ENCODE results near the gene LRRTM4. TPM values are rescaled to one million over a fixed set of nuclear protein-coding genes. Genes with fewer than 3 reads are reported as not detected.
"Not testable (repeated sequence)": the region's sequence is repeated elsewhere in the genome, so short reads cannot be mapped to it uniquely, and the experiment has no call there.

Gene LRRTM4
- total and polyA plus RNA-seq, 4 donors, result 0.52 to 2.7 TPM; not detected in 2

DNA sequence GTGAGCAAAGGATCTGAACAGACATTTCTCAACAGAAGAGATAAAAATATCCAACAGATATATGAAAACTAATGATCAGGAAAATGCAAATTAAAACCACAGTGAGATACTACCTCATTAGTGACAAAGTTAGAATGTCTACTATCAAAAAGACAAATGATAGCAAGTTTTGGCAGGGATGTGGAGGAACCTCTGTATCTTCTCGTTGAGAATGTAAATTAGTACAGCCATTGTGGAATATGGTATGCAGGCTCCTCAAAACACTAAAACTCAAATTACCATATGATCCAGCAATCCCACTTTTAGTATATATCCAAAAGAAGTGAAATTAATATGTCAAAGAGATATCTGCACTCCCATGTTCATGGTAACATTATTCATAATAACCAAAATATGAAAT is 427.1 kb downstream of the LRRTM4 start:
- WGBS, 2 donors, result 55 to 76% methylated on average over 1 of the region's 1 CpG
- no peak overlapping the region for H3K4me3 ChIP-seq (ENCODE audit: low read length in 2 of 2)
- intact Hi-C loops (cut with DNase I), result no loop called here
- H3K36me3 ChIP-seq (ENCODE audit: control insufficient read depth in 1 of 2, insufficient read depth in 2 of 2, low read length in 1 of 2), result no peaks in the 10 kb centered on the region
- ATAC-seq (ENCODE audit: low FRiP score) (no peak), DNase-seq (no peak)
- no peaks in the 10 kb centered on the region for H3K4me1 ChIP-seq (ENCODE audit: control insufficient read depth in 1 of 2, insufficient read depth in 2 of 2, low read length in 2 of 2)
- no peak overlapping the region for H3K27ac ChIP-seq (ENCODE audit: low read depth in 1 of 2, low read length in 2 of 2)
- no peaks in the 10 kb centered on the region for H3K9me3 ChIP-seq (ENCODE audit: control insufficient read depth, low read length)
- H3K27me3 ChIP-seq (ENCODE audit: control insufficient read depth in 1 of 2, insufficient read depth in 2 of 2, low read length in 1 of 2), result no peaks in the 10 kb centered on the region

DNA sequence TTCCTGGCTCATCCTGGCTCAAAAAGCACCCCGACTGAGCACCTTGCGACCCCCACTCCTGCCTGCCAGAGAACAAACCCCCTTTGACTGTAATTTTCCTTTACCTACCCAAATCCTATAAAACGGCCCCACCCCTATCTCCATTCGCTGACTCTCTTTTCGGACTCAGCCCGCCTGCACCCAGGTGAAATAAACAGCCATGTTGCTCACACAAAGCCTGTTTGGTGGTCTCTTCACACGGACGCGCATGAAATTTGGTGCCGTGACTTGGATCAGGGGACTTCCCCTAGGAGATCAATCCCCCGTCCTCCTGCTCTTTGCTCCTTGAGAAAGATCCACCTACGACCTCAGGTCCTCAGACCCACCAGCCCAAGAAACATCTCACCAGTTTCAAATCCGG is 433.8 kb downstream of the LRRTM4 start:
- intact Hi-C loops (cut with DNase I); H3K27me3 ChIP-seq (ENCODE audit: control insufficient read depth in 1 of 2, insufficient read depth in 2 of 2, low read length in 1 of 2); H3K4me1 ChIP-seq (ENCODE audit: control insufficient read depth in 1 of 2, insufficient read depth in 2 of 2, low read length in 2 of 2); H3K9me3 ChIP-seq (ENCODE audit: control insufficient read depth, low read length); H3K36me3 ChIP-seq (ENCODE audit: control insufficient read depth in 1 of 2, insufficient read depth in 2 of 2, low read length in 1 of 2); H3K4me3 ChIP-seq (ENCODE audit: low read length in 2 of 2); DNase-seq; ATAC-seq (ENCODE audit: low FRiP score); H3K27ac ChIP-seq (ENCODE audit: low read depth in 1 of 2, low read length in 2 of 2): not testable (repeated sequence)
- 12 to 21% methylated on average over 13 of the region's 13 CpGs for WGBS, 2 donors

DNA sequence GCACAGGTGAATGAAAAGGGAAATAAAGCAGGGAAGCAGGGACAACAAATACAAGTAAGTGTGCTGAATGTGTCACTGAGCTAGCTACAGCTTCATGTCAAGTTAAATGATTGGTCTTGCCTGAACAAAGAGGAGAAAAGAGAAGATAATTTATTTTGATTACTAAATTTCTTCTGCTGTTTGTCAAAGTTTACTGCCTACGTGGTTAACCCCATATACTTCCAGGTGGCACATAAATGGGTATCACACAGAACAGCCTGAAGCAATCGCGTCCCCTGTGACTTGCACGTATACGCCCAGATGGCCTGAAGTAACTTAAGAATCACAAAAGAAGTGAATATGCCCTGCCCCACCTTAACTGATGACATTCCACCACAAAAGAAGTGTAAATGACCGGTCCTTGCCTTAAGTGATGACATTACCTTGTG is 434.2 kb downstream of the LRRTM4 start:
- Histone ChIP-seq H3K4me1 (ENCODE audit: control insufficient read depth in 1 of 2, insufficient read depth in 2 of 2, low read length in 2 of 2) (no peaks in the 10 kb centered on the region), H3K9me3 (ENCODE audit: control insufficient read depth, low read length) (no peaks in the 10 kb centered on the region), H3K27ac (ENCODE audit: low read depth in 1 of 2, low read length in 2 of 2) (no peak overlapping the region), H3K4me3 (ENCODE audit: low read length in 2 of 2) (no peak overlapping the region), H3K36me3 (ENCODE audit: control insufficient read depth in 1 of 2, insufficient read depth in 2 of 2, low read length in 1 of 2) (no peaks in the 10 kb centered on the region), H3K27me3 (ENCODE audit: control insufficient read depth in 1 of 2, insufficient read depth in 2 of 2, low read length in 1 of 2) (no peaks in the 10 kb centered on the region)
- ATAC-seq (ENCODE audit: low FRiP score) (no peak), DNase-seq (no peak)
- intact Hi-C loops (cut with DNase I), result no loop called here
- WGBS, 2 donors, result 41 to 51% methylated on average over 6 of the region's 6 CpGs

DNA sequence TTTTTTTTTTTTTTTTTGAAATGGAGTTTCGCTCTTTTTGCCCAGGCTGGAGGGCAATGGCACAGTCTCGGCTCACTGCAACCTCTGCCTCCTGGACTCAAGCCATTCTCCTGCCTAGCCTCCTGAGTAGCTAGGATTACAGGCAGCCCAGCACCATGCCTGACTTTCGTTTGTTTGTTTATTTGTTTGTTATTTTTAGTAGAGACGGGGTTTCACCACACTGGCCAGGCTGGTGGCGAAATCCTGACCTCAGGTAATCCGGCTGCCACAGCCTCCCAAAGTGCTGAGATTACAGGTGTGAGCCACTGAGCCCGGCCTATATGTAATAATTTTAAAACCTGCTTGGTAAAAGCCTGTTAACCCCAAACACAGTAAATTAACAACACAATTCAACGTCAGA is 435.7 kb downstream of the LRRTM4 start:
- no peak for DNase-seq
- no peaks in the 10 kb centered on the region for H3K9me3 ChIP-seq (ENCODE audit: control insufficient read depth, low read length)
- H3K36me3 ChIP-seq (ENCODE audit: control insufficient read depth in 1 of 2, insufficient read depth in 2 of 2, low read length in 1 of 2), result no peaks in the 10 kb centered on the region
- WGBS, 2 donors, result 67 to 73% methylated on average over 8 of the region's 8 CpGs
- H3K27me3 ChIP-seq (ENCODE audit: control insufficient read depth in 1 of 2, insufficient read depth in 2 of 2, low read length in 1 of 2), result no peaks in the 10 kb centered on the region
- no peak overlapping the region for H3K27ac ChIP-seq (ENCODE audit: low read depth in 1 of 2, low read length in 2 of 2)
- H3K4me3 ChIP-seq (ENCODE audit: low read length in 2 of 2), result no peak overlapping the region
- intact Hi-C loops (cut with DNase I), result no loop called here
- H3K4me1 ChIP-seq (ENCODE audit: control insufficient read depth in 1 of 2, insufficient read depth in 2 of 2, low read length in 2 of 2), result no peaks in the 10 kb centered on the region
- ATAC-seq (ENCODE audit: low FRiP score), result no peak

DNA sequence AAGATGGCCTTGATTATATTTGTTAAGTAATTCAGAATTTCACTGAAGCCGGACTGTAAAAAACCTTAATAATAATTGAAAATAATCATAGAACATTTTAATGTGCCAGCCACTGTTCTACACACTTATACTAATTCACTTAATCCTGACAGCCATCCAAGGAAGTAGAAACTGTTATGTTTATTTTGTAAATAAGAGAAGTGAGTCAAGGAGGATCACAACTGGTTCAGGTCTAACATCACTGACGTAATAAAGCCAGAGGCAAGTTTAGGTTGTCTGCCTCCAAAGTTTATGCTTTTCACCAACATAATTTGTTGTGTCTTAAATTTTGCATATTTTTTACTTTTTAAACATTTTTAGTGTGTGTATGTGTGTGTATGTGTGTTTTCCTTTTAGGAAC is 436.1 kb downstream of the LRRTM4 start:
- intact Hi-C loops (cut with DNase I), result no loop called here
- 82 to 86% methylated on average over 2 of the region's 2 CpGs for WGBS, 2 donors
- DNase-seq (no peak), ATAC-seq (ENCODE audit: low FRiP score) (no peak)
- H3K4me1 ChIP-seq (ENCODE audit: control insufficient read depth in 1 of 2, insufficient read depth in 2 of 2, low read length in 2 of 2), result no peaks in the 10 kb centered on the region
- no peak overlapping the region for H3K4me3 ChIP-seq (ENCODE audit: low read length in 2 of 2)
- H3K9me3 ChIP-seq (ENCODE audit: control insufficient read depth, low read length), result no peaks in the 10 kb centered on the region
- no peak overlapping the region for H3K27ac ChIP-seq (ENCODE audit: low read depth in 1 of 2, low read length in 2 of 2)
- H3K27me3 ChIP-seq (ENCODE audit: control insufficient read depth in 1 of 2, insufficient read depth in 2 of 2, low read length in 1 of 2), result no peaks in the 10 kb centered on the region
- no peaks in the 10 kb centered on the region for H3K36me3 ChIP-seq (ENCODE audit: control insufficient read depth in 1 of 2, insufficient read depth in 2 of 2, low read length in 1 of 2)

DNA sequence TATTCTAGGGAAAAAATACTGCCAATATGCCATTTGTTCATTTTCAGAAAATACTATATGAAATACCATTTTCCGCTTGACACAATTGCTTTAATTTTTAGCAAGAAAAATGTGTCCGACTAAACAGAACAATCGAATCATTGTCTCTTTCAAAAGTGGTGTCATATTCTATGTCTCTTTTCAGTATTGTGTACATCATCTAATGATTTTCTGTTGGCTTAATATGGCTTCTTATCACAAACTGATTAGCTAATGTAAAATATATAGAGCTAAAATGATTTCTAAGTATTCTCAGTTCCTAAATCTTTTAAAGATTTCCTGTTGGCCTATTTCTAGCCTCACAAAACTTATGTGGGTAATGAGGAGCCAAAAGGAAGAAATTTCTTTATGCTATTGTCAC is 436.6 kb downstream of the LRRTM4 start:
- Histone ChIP-seq H3K4me3 (ENCODE audit: low read length in 2 of 2) (no peak overlapping the region), H3K36me3 (ENCODE audit: control insufficient read depth in 1 of 2, insufficient read depth in 2 of 2, low read length in 1 of 2) (no peaks in the 10 kb centered on the region), H3K27me3 (ENCODE audit: control insufficient read depth in 1 of 2, insufficient read depth in 2 of 2, low read length in 1 of 2) (no peaks in the 10 kb centered on the region), H3K4me1 (ENCODE audit: control insufficient read depth in 1 of 2, insufficient read depth in 2 of 2, low read length in 2 of 2) (no peaks in the 10 kb centered on the region), H3K9me3 (ENCODE audit: control insufficient read depth, low read length) (no peaks in the 10 kb centered on the region), H3K27ac (ENCODE audit: low read depth in 1 of 2, low read length in 2 of 2) (no peak overlapping the region)
- DNase-seq (no peak), ATAC-seq (ENCODE audit: low FRiP score) (no peak)
- intact Hi-C loops (cut with DNase I), result no loop called here
- WGBS, 2 donors, result 91 to 95% methylated on average over 3 of the region's 3 CpGs

DNA sequence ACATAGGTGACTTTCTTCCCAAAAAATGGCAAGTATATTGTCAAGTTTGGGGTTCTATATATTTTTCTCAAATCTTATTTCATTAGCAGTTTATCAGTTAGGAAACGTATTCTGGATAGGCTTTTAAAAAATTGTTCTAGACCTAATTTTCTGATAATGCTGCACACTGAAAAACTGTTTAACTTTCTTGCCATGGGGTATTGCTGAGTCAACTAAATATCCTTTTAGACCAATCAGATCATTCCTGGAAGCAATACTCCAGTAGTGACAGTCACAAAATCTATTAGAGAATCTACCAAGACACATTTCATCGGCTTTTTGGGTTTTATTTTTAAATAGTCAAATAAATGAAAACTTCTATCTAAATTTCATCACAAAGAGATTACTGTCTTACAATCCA is 440.6 kb downstream of the LRRTM4 start:
- no peak overlapping the region for H3K4me3 ChIP-seq (ENCODE audit: low read length in 2 of 2)
- no peaks in the 10 kb centered on the region for H3K27me3 ChIP-seq (ENCODE audit: control insufficient read depth in 1 of 2, insufficient read depth in 2 of 2, low read length in 1 of 2)
- no peaks in the 10 kb centered on the region for H3K9me3 ChIP-seq (ENCODE audit: control insufficient read depth, low read length)
- no peaks in the 10 kb centered on the region for H3K4me1 ChIP-seq (ENCODE audit: control insufficient read depth in 1 of 2, insufficient read depth in 2 of 2, low read length in 2 of 2)
- no peak for DNase-seq
- H3K27ac ChIP-seq (ENCODE audit: low read depth in 1 of 2, low read length in 2 of 2), result no peak overlapping the region
- 76 to 83% methylated on average over 2 of the region's 2 CpGs for WGBS, 2 donors
- no peaks in the 10 kb centered on the region for H3K36me3 ChIP-seq (ENCODE audit: control insufficient read depth in 1 of 2, insufficient read depth in 2 of 2, low read length in 1 of 2)
- intact Hi-C loops (cut with DNase I), result no loop called here
- ATAC-seq (ENCODE audit: low FRiP score), result no peak

DNA sequence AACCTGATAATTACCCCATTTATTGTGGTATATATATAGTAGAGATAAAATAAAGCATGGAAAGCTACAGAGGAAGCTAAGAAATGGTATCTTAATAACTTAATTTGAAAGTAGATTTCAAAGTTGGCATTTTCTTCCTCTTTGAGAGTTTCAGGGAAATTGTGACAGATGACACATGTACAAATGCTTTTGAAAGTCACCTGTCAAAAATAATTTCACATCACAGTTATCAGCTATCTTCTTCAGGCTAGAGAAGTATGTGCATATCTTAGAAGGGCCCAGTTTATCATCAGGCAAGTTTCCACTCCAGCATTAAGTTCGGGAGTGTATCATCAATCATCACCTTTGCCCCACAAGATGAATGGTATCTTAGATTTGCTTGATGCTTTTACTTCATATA is 457.9 kb downstream of the LRRTM4 start:
- Histone ChIP-seq H3K36me3 (ENCODE audit: control insufficient read depth in 1 of 2, insufficient read depth in 2 of 2, low read length in 1 of 2) (no peaks in the 10 kb centered on the region), H3K27me3 (ENCODE audit: control insufficient read depth in 1 of 2, insufficient read depth in 2 of 2, low read length in 1 of 2) (no peaks in the 10 kb centered on the region), H3K27ac (ENCODE audit: low read depth in 1 of 2, low read length in 2 of 2) (no peak overlapping the region), H3K9me3 (ENCODE audit: control insufficient read depth, low read length) (no peaks in the 10 kb centered on the region), H3K4me3 (ENCODE audit: low read length in 2 of 2) (no peak overlapping the region), H3K4me1 (ENCODE audit: control insufficient read depth in 1 of 2, insufficient read depth in 2 of 2, low read length in 2 of 2) (no peaks in the 10 kb centered on the region)
- intact Hi-C loops (cut with DNase I), result no loop called here
- 34 to 64% methylated on average over 1 of the region's 1 CpG for WGBS, 2 donors
- DNase-seq (no peak), ATAC-seq (ENCODE audit: low FRiP score) (no peak)

DNA sequence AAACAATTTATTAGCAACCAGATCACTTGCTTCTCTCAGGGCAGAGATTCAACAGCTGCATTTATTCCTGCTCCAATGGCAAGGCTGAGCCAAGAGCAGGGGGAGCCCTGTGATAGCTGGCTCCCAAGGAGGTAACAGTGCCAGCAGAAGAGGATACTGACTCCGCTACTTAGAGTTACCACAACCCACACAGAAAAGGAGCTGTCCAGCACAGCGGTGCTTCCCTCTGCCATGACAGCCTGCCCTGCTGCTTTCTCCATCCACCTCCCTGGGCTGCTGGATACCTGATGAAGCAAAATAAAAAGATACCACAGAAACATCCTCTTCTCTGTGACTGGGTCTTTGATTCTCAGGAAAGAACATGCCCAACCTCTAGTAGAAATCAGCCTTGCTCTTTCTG is 467.2 kb downstream of the LRRTM4 start:
- DNase-seq (no peak), ATAC-seq (ENCODE audit: low FRiP score) (no peak)
- no peak overlapping the region for H3K27ac ChIP-seq (ENCODE audit: low read depth in 1 of 2, low read length in 2 of 2)
- no peaks in the 10 kb centered on the region for H3K4me1 ChIP-seq (ENCODE audit: control insufficient read depth in 1 of 2, insufficient read depth in 2 of 2, low read length in 2 of 2)
- no peaks in the 10 kb centered on the region for H3K9me3 ChIP-seq (ENCODE audit: control insufficient read depth, low read length)
- no peaks in the 10 kb centered on the region for H3K36me3 ChIP-seq (ENCODE audit: control insufficient read depth in 1 of 2, insufficient read depth in 2 of 2, low read length in 1 of 2)
- WGBS, 2 donors, result 39 to 50% methylated on average over 2 of the region's 2 CpGs
- no peak overlapping the region for H3K4me3 ChIP-seq (ENCODE audit: low read length in 2 of 2)
- intact Hi-C loops (cut with DNase I), result no loop called here
- H3K27me3 ChIP-seq (ENCODE audit: control insufficient read depth in 1 of 2, insufficient read depth in 2 of 2, low read length in 1 of 2), result no peaks in the 10 kb centered on the region

All from aorta (tissue), 5 donors.